Hematopoietic multipotent progenitor cell treated with erythropoietin and hydrocortisone succinate and interleukin-3 and kit ligand, for 6 days (in vitro differentiated cells): ENCODE results near the gene ADGRD1.
"Not testable (repeated sequence)": the region's sequence is repeated elsewhere in the genome, so short reads cannot be mapped to it uniquely, and the experiment has no call there.

Source experiments
- DNase-seq: peaks from one replicate; pipeline ENCODE4 v3.0.0-alpha.2; 2015

Gene ADGRD1

DNA sequence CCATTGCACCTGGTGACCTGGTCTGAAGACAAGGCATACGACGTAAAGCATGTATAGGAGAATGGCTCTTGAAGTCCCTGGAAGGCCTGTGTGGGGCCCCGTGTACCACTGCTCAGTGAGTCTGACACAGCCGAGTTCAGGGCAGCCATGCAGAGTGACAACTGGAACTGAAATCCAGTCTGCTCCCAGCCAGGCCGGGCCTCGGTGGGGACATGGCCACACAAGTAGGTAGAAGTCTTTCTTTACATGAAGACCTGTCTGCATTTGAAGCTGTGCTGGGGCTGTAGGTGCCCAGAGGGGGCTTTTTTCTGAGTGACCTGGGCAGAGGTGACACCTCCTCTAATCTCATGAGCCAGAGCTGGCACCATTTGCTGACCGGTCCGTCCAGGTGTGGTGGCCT lies 35.7 kb downstream of the ADGRD1 start:
- no peak for DNase-seq

DNA sequence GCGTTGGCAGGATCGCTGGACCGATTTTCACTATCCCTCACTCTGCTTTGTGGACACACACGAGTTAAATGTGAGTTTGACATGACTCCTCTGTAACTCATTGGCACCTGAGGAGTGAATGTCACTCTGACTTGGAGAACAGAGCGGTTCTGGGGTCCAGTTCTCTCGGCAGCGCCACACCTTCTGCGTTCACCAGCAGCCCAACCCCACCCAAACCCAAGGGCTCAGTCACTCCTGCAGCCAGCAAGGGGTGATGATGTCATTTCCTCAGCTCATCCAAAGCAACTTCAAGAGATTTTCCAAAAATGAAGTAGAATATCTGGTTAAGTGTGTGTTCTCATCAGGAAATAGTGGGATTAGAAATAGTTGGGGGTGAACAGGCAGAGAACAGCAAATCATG lies 36.3 kb downstream of the ADGRD1 start:
- DNase-seq = no peak

DNA sequence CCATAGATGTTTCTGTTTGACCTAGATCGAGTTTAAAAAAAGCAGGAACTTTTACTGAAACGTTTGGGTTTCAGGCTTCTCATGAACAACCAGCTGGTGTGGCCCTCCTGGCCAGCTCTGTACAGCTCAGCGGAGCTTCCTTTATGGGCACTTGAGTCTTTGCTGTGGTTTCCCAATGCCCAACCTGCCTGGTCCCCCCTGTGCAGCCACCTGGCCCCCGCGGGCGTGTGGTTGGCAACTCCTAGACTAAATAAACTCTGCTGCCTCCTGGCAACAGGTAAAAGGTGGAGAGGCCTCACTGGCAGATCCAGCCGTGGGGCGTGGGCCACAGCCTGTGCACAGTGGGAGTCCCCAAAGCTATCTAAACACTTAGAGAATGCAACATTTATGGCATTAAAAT lies 38.7 kb downstream of the ADGRD1 start:
- DNase-seq = no peak

DNA sequence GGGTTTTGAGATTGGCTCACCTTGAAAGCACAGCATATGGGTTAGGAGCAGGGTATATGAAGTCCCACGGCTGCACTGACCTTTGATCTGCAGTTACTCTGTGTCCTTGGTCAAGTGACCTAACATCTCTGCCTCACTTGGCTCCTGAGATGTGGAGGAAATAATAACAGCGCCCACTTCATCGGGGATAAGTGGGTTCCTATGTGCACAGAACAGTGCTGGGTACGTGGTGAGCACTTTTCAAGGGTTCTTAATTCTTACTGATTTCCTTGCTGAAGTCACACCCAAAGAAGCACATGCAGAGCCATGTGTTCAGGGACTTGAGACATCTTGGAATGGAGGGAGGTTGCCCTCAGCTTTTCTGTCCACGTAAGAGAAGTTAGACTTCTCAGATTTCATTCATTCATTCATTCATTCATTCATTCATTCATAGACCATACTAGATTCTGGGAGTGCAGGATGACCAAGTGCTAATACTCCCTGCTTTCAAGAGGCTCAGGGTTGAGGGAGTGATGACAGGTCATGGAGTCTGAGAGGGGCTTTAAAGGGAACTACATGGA lies 39.4 kb downstream of the ADGRD1 start:
- no peak for DNase-seq

DNA sequence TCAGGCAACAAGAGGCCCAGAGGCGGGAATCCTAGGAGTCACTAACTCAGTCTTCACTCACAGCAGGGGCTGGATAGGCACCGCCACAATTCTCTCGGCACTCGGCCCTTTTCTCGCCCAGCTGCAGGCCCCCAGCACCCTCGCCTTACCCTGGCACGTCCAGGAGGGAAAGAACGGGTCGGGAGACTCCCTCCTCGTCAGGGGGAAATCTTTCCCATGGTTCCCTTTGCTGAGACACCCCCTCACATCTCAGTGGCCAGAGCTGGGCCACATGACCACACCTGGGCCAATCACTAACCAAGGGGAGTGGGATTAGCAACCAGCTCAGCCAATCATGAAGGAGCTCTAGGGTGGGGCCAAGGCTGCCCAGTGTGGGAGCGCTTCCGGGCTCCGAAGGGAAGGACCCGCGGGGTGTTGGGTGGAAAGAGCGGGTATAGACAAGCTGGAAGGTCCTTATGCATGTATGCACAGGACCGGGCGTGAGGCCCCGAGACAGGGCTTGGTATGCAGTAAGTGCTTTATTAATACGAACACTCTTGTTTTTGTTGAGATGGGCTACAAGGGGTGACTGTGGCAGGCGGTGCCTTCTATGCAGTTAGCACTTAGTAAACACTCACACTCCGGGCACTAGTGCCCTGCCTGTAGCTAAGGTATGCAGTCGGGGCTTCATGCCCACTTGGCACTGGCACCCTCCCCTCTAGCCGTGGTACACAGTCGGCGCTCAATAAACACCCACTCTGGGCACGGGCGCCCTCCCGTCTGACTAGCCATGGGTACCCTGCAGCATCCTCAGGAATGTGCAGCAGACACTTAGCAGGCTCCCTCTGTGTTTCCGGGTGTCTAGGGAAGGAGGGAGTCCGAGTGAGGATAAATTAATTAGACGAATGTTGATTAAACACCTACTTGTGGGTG lies 40.3 kb downstream of the ADGRD1 start:
- no peak for DNase-seq

DNA sequence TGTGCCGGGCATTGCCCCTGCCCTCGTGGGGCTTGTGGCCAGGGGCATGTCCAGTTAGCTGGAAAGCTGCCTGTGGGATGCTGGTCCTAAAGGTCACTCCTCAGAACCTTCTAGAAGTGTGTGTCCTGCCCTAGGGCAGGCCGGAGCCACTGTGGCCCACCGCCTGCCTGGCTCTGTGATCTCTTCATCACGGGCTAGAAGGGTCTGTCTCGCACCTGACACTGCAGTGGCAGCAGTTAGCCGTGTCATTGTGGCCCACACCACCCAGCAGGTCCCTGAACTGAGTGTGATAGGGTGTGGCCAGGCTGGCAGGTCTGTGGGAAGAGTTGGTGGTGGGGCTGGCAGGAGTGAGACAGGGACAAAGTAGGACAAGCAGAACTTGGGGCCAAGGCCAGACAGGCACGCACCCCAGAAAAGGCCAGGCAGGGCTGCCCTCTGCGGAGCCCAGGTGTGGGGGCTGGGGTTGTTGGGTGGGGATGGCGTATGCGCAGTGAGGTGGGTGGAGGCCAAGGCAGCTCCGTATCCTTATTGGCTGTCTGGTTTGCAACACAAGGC lies 41.2 kb downstream of the ADGRD1 start:
- DNase-seq = no peak

DNA sequence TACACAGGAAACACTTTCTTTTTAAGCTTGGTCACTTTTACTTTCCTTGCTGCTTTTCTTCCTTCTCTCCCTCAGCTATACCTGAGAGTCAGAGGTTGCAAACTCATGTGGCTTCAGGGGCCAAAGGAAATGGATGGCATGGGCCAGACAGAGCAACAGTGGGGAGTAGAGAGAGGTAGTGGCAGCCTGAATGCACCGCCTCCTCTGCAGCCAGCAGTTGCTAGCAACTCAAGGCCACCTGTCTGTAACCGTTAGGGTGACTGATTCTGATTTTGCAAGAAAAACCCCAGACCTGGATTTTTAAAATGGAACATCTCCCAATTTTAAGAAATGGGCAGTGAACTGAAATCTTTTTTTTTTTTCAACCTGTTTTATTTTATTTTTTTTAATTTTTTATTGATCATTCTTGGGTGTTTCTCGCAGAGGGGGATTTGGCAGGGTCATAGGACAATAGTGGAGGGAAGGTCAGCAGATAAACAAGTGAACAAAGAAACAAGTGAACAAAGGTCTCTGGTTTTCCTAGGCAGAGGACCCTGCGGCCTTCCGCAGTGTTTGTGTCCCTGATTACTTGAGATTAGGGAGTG lies 41.8 kb downstream of the ADGRD1 start:
- DNase-seq = not testable (repeated sequence)

DNA sequence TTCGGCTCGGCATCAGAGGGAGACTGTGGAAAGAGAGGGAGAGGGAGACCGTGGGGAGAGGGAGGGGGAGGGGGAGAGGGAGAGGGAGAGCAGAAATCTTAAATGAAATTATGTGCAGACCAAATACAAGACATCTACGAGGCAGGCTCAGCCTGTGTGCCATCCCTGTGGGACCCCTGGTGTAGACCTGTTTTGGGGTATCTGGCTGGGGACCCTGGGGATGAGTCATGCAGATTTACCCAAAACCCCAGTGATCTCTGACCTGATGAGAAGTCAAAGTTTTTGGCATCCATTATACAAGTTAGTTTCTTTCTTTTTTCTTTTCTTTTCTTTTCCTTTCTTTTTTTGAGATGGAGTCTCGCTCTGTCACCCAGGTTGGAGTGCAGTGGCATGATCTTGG lies 44.4 kb downstream of the ADGRD1 start:
- no peak for DNase-seq

DNA sequence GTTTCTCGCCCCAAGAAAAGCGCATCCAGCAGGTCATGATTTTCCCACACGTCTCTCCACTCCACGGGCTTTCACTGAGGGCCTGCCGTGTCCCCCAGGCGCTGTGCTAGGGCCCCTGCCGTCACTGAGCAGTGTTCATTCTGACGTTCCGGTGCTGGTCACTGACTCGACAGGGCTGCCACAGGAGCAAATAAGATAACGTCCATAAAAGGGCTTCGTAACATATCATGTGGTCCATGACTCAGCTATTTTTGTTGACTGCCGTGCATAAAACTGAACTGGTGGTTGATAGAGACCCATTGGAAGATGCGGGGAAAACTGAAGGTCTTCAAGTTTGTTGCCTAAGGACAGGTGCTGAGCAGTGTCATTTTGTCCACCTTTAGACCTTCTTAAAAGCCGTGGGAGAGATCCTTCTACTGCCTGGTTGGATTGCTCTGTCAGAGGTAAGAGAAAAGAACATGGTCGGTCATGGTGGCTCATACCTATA lies 46.3 kb downstream of the ADGRD1 start:
- peak; percentile 45 for DNase-seq

DNA sequence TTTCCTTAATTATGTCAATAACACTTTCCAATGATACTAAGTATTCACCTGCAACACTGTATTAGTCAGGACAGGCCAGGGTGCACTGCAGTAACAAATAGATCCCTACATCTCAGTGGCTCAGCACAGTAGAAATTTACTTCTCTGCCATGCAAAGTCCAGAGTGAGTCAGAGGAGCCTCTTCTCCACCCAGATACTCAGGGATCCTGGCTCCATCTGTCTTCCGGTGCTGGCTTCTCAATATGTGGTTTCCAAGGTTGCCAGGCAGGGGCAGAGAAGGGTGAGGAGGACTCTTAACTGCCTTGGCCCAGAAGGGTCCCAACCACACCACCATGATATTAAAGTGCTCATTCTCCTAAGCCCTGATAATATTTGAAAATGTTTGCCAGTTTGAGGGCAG lies 47.8 kb downstream of the ADGRD1 start:
- no peak for DNase-seq

DNA sequence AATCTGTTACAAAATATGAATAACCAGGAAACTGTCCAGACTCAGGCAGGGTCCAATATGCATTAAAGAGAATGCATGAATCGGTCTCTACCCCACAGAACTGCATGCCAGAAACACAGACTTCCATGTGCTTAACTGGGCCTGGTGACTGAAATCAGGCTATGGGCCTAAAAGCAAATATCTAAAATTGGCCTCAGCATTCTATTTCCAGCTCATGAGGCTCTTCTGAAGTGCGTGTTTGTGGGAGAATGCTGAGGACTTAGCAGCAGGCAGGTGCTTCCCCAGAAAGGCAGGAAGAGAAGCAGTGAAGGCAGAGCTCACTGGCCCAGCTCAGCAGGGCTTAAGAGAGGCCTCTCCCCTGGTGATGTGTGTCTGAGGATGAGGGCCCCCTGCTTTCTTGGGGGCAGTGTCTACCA lies 48.5 kb downstream of the ADGRD1 start:
- no peak for DNase-seq

DNA sequence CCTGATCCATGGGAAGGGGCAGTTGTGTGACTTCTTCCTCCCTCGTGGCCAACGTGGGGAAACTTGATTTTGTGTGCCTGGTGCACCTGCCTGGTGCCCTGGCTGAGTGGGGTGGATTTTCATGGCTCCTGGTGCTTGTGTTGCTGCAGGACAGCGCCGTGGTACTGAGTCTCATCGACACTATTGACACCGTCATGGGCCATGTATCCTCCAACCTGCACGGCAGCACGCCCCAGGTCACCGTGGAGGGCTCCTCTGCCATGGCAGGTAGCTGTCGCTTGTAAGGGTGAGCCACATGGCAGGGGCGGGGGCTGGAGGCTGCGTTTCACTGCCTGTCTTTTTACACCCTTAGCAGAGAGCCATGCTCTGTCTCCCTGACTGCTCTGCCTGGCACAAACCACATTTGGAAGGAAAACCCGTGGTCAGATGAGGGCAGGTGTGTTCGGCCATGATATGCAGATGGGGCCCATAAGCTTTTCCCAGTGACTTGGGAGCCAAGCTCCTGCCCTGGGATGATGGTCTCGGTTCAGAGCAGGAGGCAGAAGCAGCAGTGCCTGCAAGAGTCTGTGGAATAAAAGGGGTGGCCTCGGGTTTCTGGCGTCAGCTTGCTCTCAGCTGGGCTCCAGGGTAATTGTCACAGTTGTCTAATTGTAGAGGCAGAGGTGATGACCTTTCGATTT lies 49.5 kb downstream of the ADGRD1 start:
- DNase-seq = no peak

DNA sequence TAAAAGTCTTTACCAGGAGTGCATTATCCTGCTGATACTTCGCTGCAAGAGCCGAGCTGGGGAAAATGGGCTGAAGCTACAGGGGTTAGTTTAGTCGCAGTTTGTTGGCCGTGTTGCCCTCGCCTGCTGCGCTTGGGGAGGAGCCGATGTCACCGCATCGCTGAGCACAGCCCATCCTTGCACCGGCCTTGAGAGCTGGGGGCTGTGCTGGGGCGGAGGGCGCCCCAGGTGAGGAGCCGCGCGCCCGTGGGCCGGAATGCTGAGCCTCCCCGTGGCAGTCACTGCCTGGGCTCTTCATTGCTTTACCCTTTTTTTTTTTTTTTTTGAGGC lies 50.0 kb downstream of the ADGRD1 start:
- no peak for DNase-seq

DNA sequence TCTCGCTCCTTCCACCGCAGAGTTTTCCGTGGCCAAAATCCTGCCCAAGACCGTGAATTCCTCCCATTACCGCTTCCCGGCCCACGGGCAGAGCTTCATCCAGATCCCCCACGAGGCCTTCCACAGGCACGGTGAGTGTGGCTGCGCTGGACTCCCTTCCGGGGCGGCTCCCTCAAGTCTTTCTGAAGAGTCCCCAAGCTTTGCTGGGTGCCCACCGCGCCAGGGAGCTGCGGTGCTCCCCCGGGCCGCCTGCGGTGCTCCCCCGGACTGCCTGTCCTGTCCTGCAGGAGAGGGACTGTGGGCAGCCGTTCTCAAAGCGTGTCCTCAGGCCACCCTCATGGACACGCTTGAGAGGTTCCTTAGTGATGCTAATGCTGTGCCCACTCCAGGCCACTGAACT lies 50.5 kb downstream of the ADGRD1 start:
- DNase-seq = no peak

DNA sequence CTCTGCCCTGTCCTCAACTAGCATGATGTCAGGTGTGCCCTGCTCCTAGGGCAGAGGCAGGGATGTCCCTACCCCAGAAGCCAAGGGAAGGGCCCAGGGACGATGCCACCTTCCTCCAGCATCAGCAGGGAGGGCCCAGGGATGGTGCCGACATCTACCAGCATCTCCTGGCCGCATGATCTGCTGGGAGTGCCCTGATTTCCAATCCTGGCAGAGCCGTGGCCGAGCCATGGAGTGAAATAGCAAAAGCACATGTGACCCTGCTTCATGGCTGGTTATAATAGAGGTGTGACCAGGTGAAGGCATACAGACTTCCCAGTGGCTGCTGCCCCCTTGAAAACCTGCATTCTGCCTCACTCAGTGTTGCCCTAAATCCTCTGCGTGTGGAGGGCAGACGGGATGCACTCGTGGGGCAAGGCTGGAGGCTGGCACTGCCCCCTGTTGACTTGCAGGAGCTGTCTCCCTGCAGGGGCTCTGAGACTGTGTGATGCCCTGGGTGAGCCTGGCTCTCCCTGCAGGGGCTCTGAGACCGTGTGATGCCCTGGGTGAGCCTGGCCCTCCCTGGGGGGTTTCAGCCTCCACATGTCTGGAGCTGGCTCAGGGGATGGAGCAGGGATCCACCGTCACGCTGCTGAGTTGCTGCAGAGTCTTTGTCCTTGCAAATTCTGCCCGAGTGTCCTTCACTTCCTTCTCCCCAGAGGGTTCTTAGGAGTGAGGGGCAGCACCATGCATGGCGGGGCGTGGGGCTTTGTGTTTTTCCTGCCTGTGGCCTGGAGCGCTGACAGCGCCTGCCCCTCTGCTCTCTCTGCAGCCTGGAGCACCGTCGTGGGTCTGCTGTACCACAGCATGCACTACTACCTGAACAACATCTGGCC lies 51.7 kb downstream of the ADGRD1 start:
- peak; percentile 7 for DNase-seq

DNA sequence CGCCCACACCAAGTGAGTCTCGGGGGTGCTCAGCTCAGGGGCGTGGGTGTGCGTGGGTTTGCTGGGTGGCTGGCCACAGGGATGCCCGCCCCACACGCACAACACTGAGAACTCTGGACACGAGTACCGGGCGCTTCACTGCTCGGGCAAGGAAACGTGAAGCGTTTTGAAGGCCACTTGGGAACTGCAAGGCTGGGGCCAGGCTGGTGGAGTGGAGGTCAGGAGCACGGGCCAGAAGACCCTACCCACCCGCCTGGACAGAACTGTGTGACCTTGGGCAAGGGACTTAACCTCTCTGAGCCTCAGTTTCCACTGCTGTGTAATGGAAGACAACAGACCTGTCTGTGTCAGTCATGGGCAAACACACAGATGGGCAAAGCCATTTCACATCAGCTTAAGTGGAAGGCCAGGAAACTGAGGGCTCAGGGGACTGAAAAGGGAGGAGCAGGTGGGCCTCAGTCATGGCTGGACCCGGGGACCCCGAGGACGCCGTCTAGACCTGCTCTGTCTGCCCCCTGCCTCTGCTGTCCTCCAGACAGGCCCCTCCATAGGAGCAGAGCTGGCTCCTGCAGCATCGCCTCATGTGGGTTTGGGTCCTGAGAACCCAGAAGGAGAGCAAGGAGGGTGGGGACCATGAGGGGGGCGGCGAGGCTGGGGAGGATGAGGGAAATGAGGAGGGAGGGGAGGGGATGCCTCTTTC lies 52.5 kb downstream of the ADGRD1 start:
- no peak for DNase-seq

DNA sequence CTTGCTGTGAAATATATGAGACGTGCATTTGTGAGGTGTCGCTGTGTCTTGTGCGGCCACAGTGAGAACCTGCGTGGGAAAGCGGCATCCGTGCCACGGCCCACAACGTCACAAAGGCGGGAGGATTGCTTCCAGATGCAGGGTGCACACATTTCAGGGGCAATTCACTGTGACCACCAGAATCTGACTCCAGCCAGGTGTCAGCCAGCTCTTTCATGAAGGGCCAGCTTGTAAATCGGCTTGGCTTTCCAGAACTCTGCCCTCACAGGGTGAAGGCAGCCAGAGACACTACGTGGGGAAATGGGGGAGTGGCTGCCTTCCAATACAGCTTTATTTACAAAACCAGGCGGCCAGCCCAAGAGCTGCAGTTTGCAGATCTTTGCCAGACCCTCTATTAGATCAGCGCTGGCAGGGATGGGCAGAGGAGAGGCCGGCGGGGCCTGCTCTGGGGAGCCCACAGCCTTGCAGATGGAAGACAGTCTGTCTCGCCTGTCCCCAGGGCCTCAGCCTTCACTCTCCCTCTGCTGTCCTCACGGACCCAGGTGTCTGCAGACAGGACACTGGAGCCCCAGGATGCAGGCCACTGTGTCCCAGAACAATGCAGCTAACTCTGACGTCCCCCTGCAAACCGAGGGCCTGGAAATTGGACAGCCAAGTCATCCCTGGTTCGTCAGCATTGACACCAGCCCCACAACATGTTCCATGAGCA lies 53.5 kb downstream of the ADGRD1 start:
- no peak for DNase-seq

DNA sequence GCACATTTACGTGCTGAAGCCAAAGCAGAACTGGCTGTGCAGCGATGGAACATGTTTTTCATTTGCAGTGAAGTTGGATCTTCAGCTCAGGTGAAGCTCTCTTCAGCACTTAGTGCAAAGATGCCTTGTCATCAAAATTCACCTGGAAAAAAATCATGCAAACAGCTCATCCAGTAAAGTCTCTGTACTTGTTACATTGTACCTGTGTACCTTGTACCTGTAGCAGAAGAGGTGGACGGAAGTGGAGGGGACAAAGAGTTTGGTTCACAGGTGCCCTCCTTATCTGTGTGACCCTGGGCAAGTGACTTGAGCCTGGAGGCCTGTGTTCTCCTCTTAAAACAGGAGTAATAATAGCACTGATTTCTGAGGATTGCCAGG lies 54.0 kb downstream of the ADGRD1 start:
- no peak for DNase-seq

DNA sequence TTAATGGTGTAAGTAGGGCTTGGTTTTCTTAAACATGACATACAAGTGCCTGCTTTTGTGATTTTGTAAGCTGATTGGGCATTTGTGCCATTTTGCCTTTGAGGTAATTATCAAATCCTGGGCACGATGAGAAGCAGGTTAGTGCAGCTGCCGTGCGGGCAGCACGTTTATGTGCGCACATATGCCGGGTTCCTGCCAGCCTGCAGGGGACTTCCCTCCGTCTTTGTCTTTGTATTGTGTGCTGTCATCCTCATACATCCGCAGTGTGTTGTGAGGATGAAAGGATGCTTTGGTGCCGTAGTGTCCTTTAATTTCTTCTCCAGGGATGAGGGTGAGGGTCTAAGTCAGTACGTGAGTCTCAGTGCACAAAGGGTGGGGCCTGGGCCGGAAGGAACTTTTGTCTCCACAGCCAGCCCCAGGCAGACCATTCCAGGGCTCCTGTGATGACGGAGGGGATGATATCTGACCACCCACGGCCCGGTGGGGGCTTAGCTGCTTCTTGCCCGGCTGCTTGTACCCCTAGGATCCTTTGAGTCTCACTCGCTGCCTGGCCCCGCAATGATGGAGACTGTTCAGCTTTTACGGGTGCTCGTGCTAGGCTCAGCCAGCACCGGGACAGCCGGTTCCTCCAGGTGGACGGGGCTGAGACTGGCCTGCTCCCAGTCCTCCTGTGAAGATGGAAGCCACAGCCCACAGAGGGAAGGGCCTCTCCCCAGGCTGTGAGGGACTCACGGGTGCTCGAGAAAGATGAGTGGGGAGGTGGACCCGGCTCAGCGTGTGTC lies 54.6 kb downstream of the ADGRD1 start:
- no peak for DNase-seq

DNA sequence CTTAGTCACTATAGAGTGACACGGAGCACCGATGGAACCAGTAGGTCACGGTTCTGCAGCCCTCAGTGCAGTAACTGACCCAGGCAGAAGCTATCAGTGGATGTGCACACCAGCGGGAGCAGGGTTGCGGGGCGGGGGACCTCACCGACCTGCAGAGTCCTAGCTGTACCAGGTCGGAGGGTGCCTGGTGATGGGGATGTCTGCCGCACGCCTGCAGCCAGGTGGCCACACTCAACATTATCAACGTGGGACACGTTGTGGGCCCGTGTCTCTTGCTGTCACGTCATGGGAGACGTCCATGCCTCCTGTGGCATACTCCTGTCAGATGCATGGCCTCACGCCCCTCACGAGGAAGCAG lies 55.2 kb downstream of the ADGRD1 start:
- no peak for DNase-seq
